Smooth muscle cell (in vitro differentiated cells): ENCODE results near the gene CPNE1. TPM values are rescaled to one million over a fixed set of nuclear protein-coding genes. Genes with fewer than 3 reads are reported as not detected.

Experiments used
- DNase-seq: peaks from one replicate; lab custom pipeline; 2025; ENCODE audit not compliant: unreplicated experiment; lab: John Stamatoyannopoulos, UW
- H2AFZ ChIP-seq: fragments of 200-600 bp; sonication (generic); 2 replicates; pipeline ENCODE4 v1.6.0; 2016; ENCODE audit warnings: antibody characterized with exemption, low read depth, mild to moderate bottlenecking
- H3F3A ChIP-seq: fragments of 200-600 bp; sonication (generic); 2 replicates; pipeline ENCODE4 v1.6.0; 2017; ENCODE audit warnings: antibody characterized with exemption, low read depth
- H3K27ac ChIP-seq: fragments of 200-600 bp; sonication (generic); 2 replicates; pipeline ENCODE4 v1.5.1; 2016; ENCODE audit warnings: low read depth, mild to moderate bottlenecking
- H3K27me3 ChIP-seq: fragments of 200-600 bp; sonication (generic); 2 replicates; pipeline ENCODE4 v1.6.1; 2016; ENCODE audit warnings: low read depth, mild to moderate bottlenecking
- H3K36me3 ChIP-seq: fragments of 200-600 bp; sonication (generic); 2 replicates; pipeline ENCODE4 v1.5.1; 2016; ENCODE audit warnings: low read depth
- H3K4me1 ChIP-seq: fragments of 200-600 bp; sonication (generic); 2 replicates; pipeline ENCODE4 v1.5.1; 2016; ENCODE audit warnings: low read depth
- H3K4me2 ChIP-seq: fragments of 200-600 bp; sonication (generic); 2 replicates; pipeline ENCODE4 v1.6.0; 2016; ENCODE audit warnings: mild to moderate bottlenecking
- H3K4me3 ChIP-seq: fragments of 200-600 bp; sonication (generic); 2 replicates; pipeline ENCODE4 v1.5.1; 2016; ENCODE audit warnings: mild to moderate bottlenecking
- H3K79me2 ChIP-seq: fragments of 200-600 bp; sonication (generic); 2 replicates; pipeline ENCODE4 v1.6.0; 2016; ENCODE audit warnings: low read depth, mild to moderate bottlenecking
- H3K9ac ChIP-seq: fragments of 200-600 bp; sonication (generic); 2 replicates; pipeline ENCODE4 v1.6.0; 2016; ENCODE audit warnings: low read depth
- H3K9me3 ChIP-seq: fragments of 200-600 bp; sonication (generic); replicated peaks from 2 replicates; pipeline ENCODE4 v1.5.1; 2016; ENCODE audit warnings: low read depth
- H4K20me1 ChIP-seq: fragments of 200-600 bp; sonication (generic); 2 replicates; pipeline ENCODE4 v1.6.0; 2016; ENCODE audit warnings: low read depth
- WGBS: methylation state at CpG from one replicate; pipeline ENCODE4 v1.1.7; 2016; ENCODE audit warnings: low lambda C conversion rate; 5-methylcytosine and 5-hydroxymethylcytosine counted together
- polyA plus RNA-seq: library from polyadenylated mRNA; unstranded; fragments of >200 nt; fragmentation: Nextera tagmentation; extraction: Ambion mirVana; gene quantifications from 2 replicates; pipeline ENCODE4 v1.2.1, GENCODE V29; 2016
- total RNA-seq: library from RNA; depleted of rRNA; stranded (reverse); fragments of >200 nt; gene quantifications from 2 replicates; pipeline ENCODE4 v1.2.3, GENCODE V29; 2014
- TF ChIP-seq, protein P1 (sequence below): fragments of 200-600 bp; sonication (generic); IDR thresholded peaks from 2 replicates; pipeline ENCODE4 v1.5.1; 2017; ENCODE audit warnings: borderline replicate concordance, mild to moderate bottlenecking, antibody characterized with exemption; ENCODE audit not compliant: insufficient read depth, poor library complexity, severe bottlenecking

CPNE1 gene
- total and polyA plus RNA-seq, 2 experiments from 2014 or later, result 140 to 156 TPM

GRCh38 chr20:35681960-35682359 is 17.3 kb upstream of the CPNE1 start:
- H3K27ac ChIP-seq, result no peak overlapping the region
- no peak overlapping the region for H3K4me2 ChIP-seq
- TF ChIP-seq, protein P1, sequence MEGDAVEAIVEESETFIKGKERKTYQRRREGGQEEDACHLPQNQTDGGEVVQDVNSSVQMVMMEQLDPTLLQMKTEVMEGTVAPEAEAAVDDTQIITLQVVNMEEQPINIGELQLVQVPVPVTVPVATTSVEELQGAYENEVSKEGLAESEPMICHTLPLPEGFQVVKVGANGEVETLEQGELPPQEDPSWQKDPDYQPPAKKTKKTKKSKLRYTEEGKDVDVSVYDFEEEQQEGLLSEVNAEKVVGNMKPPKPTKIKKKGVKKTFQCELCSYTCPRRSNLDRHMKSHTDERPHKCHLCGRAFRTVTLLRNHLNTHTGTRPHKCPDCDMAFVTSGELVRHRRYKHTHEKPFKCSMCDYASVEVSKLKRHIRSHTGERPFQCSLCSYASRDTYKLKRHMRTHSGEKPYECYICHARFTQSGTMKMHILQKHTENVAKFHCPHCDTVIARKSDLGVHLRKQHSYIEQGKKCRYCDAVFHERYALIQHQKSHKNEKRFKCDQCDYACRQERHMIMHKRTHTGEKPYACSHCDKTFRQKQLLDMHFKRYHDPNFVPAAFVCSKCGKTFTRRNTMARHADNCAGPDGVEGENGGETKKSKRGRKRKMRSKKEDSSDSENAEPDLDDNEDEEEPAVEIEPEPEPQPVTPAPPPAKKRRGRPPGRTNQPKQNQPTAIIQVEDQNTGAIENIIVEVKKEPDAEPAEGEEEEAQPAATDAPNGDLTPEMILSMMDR, result no peak
- H3K9ac ChIP-seq, result no peak overlapping the region
- H4K20me1 ChIP-seq, result no peaks in the 10 kb centered on the region
- no peaks in the 10 kb centered on the region for H3K9me3 ChIP-seq
- DNase-seq, result no peak
- no peaks in the 10 kb centered on the region for H3K27me3 ChIP-seq
- no peaks in the 10 kb centered on the region for H3K4me1 ChIP-seq
- 54% methylated on average over 1 of the region's 1 CpG for WGBS
- H3F3A ChIP-seq, result no peaks in the 10 kb centered on the region
- H3K36me3 ChIP-seq, result no peaks in the 10 kb centered on the region
- H3K79me2 ChIP-seq, result no peaks in the 10 kb centered on the region
- H2AFZ ChIP-seq, result no peak overlapping the region
- H3K4me3 ChIP-seq, result no peak overlapping the region

GRCh38 chr20:35680452-35681183 is 15.9 kb upstream of the CPNE1 start:
- Histone ChIP-seq H4K20me1 (no peaks in the 10 kb centered on the region), H3K4me2 (no peak overlapping the region), H3K36me3 (no peaks in the 10 kb centered on the region), H3K27me3 (no peaks in the 10 kb centered on the region), H2AFZ (no peak overlapping the region), H3K4me1 (no peaks in the 10 kb centered on the region), H3K4me3 (no peak overlapping the region), H3K79me2 (no peaks in the 10 kb centered on the region), H3K27ac (no peak overlapping the region), H3F3A (no peaks in the 10 kb centered on the region), H3K9me3 (no peaks in the 10 kb centered on the region), H3K9ac (no peak overlapping the region)
- whole genome bisulfite sequencing, result 86% methylated on average over 4 of the region's 4 CpGs
- TF ChIP-seq, protein P1, result no peak
- no peak for DNase-seq

GRCh38 chr20:35674921-35675320 is 10.2 kb upstream of the CPNE1 start:
- H3K4me1 ChIP-seq, result no peaks in the 10 kb centered on the region
- no peaks in the 10 kb centered on the region for H3K27me3 ChIP-seq
- H3K4me2 ChIP-seq, result no peak overlapping the region
- 96% methylated on average over 8 of the region's 8 CpGs for WGBS
- no peaks in the 10 kb centered on the region for H3K79me2 ChIP-seq
- DNase-seq, result no peak
- no peaks in the 10 kb centered on the region for H4K20me1 ChIP-seq
- H3K4me3 ChIP-seq, result no peak overlapping the region
- H3F3A ChIP-seq, result no peaks in the 10 kb centered on the region
- no peak overlapping the region for H3K27ac ChIP-seq
- H2AFZ ChIP-seq, result no peak overlapping the region
- peaks cover 6% of the 10 kb centered on the region for H3K36me3 ChIP-seq
- TF ChIP-seq, protein P1, result no peak
- H3K9me3 ChIP-seq, result no peaks in the 10 kb centered on the region
- H3K9ac ChIP-seq, result no peak overlapping the region

- DNase-seq, result no peak
- peaks cover 6% of the 10 kb centered on the region for H3K36me3 ChIP-seq
- H3K9me3 ChIP-seq, result no peaks in the 10 kb centered on the region
Measured at GRCh38 chr20:35673884-35674283, 9.2 kb upstream of the CPNE1 start.

More at GRCh38 chr20:35673884-35674283, 9.2 kb upstream of the CPNE1 start:
- Histone ChIP-seq H4K20me1 (no peaks in the 10 kb centered on the region), H3K79me2 (no peaks in the 10 kb centered on the region), H3K27me3 (no peaks in the 10 kb centered on the region), H2AFZ (no peak overlapping the region), H3K4me2 (no peak overlapping the region), H3K27ac (no peak overlapping the region), H3K4me1 (no peaks in the 10 kb centered on the region), H3K9ac (no peak overlapping the region), H3F3A (no peaks in the 10 kb centered on the region), H3K4me3 (no peak overlapping the region)
- TF ChIP-seq, protein P1, result no peak
- 97% methylated on average over 4 of the region's 4 CpGs for WGBS
